Measurements from ENCODE around the gene E2F1. TPM values are rescaled to one million over a fixed set of nuclear protein-coding genes. Genes with fewer than 3 reads are reported as not detected.
A peak's percentile ranks its signal among the peaks of the same experiment; 100 is the strongest.

Gene E2F1
- total and polyA plus RNA-seq, 3 experiments from 2014 or later: 0.52 to 72.3 (median 68.8) TPM

DNA sequence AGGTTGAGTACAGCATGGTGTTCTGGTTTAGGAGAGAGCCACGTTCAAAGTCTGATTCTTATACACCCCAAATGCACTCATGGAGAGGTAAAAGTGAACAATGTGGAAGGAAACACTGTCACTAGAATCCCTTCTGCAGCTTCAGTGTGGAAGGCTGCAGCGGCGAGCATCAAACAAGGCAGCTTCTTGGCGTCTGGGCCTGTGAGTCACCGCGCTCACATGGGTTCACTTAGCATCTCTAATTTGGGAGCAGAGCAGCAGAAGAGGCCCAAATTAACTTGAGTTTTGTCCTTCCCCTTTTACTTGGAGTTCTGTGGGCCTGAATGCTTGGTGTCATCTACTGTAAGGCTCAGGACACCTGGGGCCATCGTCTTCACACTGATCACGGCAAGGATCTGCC, 10.9 kb upstream of the E2F1 start:
- peak overlapping the region in 1 of 8 donors; percentile 52 for H3K27ac Mint-ChIP-seq
- Histone ChIP-seq H3K27ac (ENCODE audit: low read depth, low read length) (no peak overlapping the region), H3K4me1 (ENCODE audit: insufficient read depth, low read length) (no peaks in the 10 kb centered on the region), H3K9me3 (ENCODE audit: low read length) (no peaks in the 10 kb centered on the region), H3K27me3 (ENCODE audit: insufficient read depth, low read length, poor library complexity, severe bottlenecking) (no peaks in the 10 kb centered on the region), H3K4me3 (ENCODE audit: low read length) (no peak overlapping the region), H3K36me3 (ENCODE audit: insufficient read depth, low read length) (no peaks in the 10 kb centered on the region)
- no peaks in the 10 kb centered on the region for H3K4me1 Mint-ChIP-seq
- ChIA-PET POLR2A (no interaction called here), CTCF (interaction anchor here (1.4 kb wide), 1 partner anchor 17 kb away, joined by 3 read pairs; no protein-coding TSS in a partner anchor)
- no peak for DNase-seq
- H3K36me3 Mint-ChIP-seq: no peaks in the 10 kb centered on the region
- H3K27me3 Mint-ChIP-seq: peaks cover 0 to 1% of the 10 kb centered on the region in 2 donors
- H3K9me3 Mint-ChIP-seq: peaks cover 0 to 2% (median 0%) of the 10 kb centered on the region in 5 donors
- no peak overlapping the region for H3K4me3 Mint-ChIP-seq

DNA sequence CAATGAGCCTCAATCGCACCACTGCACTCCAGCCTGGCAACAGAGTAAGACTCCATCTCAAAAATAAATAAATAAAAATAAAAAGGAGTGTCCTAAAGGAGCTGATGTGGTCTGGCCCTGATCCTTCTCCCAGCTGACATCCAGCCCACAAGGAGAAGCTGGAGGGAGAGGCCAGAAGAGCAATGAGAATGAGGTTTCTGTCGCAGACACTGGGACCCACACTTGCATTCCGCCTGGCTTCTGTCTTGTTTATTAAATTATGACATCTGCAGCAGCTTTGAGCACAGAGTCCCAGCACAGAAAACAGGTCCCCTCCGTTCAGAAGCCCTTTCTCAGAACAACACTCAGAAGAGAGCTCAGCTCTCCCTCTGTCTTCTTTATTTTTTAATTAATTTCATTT, 10.3 kb upstream of the E2F1 start:
- H3K4me3 Mint-ChIP-seq: no peak overlapping the region
- CTCF ChIA-PET: interaction anchor here (1.4 kb wide), 1 partner anchor 17 kb away, joined by 3 read pairs; no protein-coding TSS in a partner anchor
- no peak for DNase-seq

GRCh38 chr20:33694639-33695012, 8.4 kb upstream of the E2F1 start:
- Histone ChIP-seq H3K27me3 (ENCODE audit: insufficient read depth, low read length, poor library complexity, severe bottlenecking) (no peaks in the 10 kb centered on the region), H3K9me3 (ENCODE audit: low read length) (no peaks in the 10 kb centered on the region), H3K4me1 (ENCODE audit: insufficient read depth, low read length) (peaks cover 13% of the 10 kb centered on the region), H3K4me3 (ENCODE audit: low read length) (no peak overlapping the region), H3K36me3 (ENCODE audit: insufficient read depth, low read length) (no peaks in the 10 kb centered on the region), H3K27ac (ENCODE audit: low read depth, low read length) (no peak overlapping the region)
- Mint-ChIP-seq H3K4me1 (peaks cover 7 to 8% (median 8%) of the 10 kb centered on the region in 3 donors), H3K27ac (no peak overlapping the region), H3K9me3 (peaks cover 0 to 2% (median 0%) of the 10 kb centered on the region in 5 donors), H3K27me3 (no peaks in the 10 kb centered on the region), H3K4me3 (no peak overlapping the region), H3K36me3 (no peaks in the 10 kb centered on the region)
- no peak for DNase-seq
- POLR2A ChIA-PET: no interaction called here
- CTCF ChIA-PET: interaction anchor here (1.5 kb wide), 1 partner anchor 27 kb away, joined by 5 read pairs; the partner anchor contains the start of gene ACTL10

More for the DNA sequence above, 10.3 kb upstream of the E2F1 start:
- Mint-ChIP-seq H3K27ac (no peak overlapping the region), H3K4me1 (no peaks in the 10 kb centered on the region), H3K36me3 (no peaks in the 10 kb centered on the region), H3K27me3 (peaks cover 0 to 1% of the 10 kb centered on the region in 2 donors), H3K9me3 (peaks cover 0 to 2% (median 0%) of the 10 kb centered on the region in 5 donors)
- Histone ChIP-seq H3K4me1 (ENCODE audit: insufficient read depth, low read length) (no peaks in the 10 kb centered on the region), H3K27ac (ENCODE audit: low read depth, low read length) (no peak overlapping the region), H3K27me3 (ENCODE audit: insufficient read depth, low read length, poor library complexity, severe bottlenecking) (no peaks in the 10 kb centered on the region), H3K9me3 (ENCODE audit: low read length) (no peaks in the 10 kb centered on the region), H3K36me3 (ENCODE audit: insufficient read depth, low read length) (no peaks in the 10 kb centered on the region), H3K4me3 (ENCODE audit: low read length) (no peak overlapping the region)
- POLR2A ChIA-PET: no interaction called here

GRCh38 chr20:33693741-33694638, 7.8 kb upstream of the E2F1 start:
- POLR2A ChIA-PET: no interaction called here
- Mint-ChIP-seq H3K27ac (no peak overlapping the region), H3K4me3 (no peak overlapping the region), H3K36me3 (no peaks in the 10 kb centered on the region), H3K27me3 (no peaks in the 10 kb centered on the region), H3K4me1 (peaks cover 13 to 14% (median 14%) of the 10 kb centered on the region in 3 donors), H3K9me3 (peaks cover 0 to 2% (median 0%) of the 10 kb centered on the region in 5 donors)
- CTCF ChIA-PET: interaction anchor here (1.5 kb wide), 1 partner anchor 26 kb away, joined by 5 read pairs; the partner anchor contains the start of gene ACTL10
- Histone ChIP-seq H3K27ac (ENCODE audit: low read depth, low read length) (no peak overlapping the region), H3K36me3 (ENCODE audit: insufficient read depth, low read length) (no peaks in the 10 kb centered on the region), H3K4me3 (ENCODE audit: low read length) (no peak overlapping the region), H3K9me3 (ENCODE audit: low read length) (no peaks in the 10 kb centered on the region), H3K4me1 (ENCODE audit: insufficient read depth, low read length) (peaks cover 19% of the 10 kb centered on the region), H3K27me3 (ENCODE audit: insufficient read depth, low read length, poor library complexity, severe bottlenecking) (no peaks in the 10 kb centered on the region)
- no peak for DNase-seq

DNA sequence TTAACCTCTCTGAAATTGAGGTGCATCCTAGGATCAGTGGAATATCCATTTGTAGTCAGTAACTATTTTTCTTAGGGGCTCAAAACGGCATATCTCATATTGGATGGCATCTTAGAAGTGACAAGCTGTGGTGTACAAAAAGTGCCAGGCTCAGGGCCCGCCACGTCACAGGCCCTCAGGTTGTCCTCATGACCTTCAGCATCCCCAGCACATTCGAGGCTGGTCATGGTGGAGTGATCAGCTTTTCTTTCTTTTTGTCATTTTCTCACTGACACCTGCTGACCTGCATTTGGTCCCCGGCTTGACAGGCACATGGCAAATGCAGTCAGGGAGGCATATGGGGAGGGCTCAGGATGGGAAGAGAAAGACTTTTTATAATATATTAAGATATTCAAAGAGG, 7.1 kb upstream of the E2F1 start:
- H3K36me3 ChIP-seq (ENCODE audit: insufficient read depth, low read length): no peaks in the 10 kb centered on the region
- H3K9me3 ChIP-seq (ENCODE audit: low read length): no peaks in the 10 kb centered on the region
- Mint-ChIP-seq H3K9me3 (peaks cover 0 to under 1% (median 0%) of the 10 kb centered on the region in 5 donors), H3K27ac (no peak overlapping the region), H3K27me3 (no peaks in the 10 kb centered on the region), H3K36me3 (no peaks in the 10 kb centered on the region), H3K4me1 (peaks cover 20 to 21% (median 21%) of the 10 kb centered on the region in 3 donors), H3K4me3 (no peak overlapping the region)
- no peaks in the 10 kb centered on the region for H3K27me3 ChIP-seq (ENCODE audit: insufficient read depth, low read length, poor library complexity, severe bottlenecking)
- DNase-seq: no peak
- no peak overlapping the region for H3K27ac ChIP-seq (ENCODE audit: low read depth, low read length)
- H3K4me3 ChIP-seq (ENCODE audit: low read length): no peak overlapping the region
- H3K4me1 ChIP-seq (ENCODE audit: insufficient read depth, low read length): peaks cover 22% of the 10 kb centered on the region
- POLR2A ChIA-PET: no interaction called here
- CTCF ChIA-PET: no interaction called here

- H3K4me1 ChIP-seq (ENCODE audit: insufficient read depth, low read length): peaks cover 33% of the 10 kb centered on the region
- peak; percentile 23 to 76 (median 55) for DNase-seq
- peak overlapping the region; percentile 29 for H3K27ac ChIP-seq (ENCODE audit: low read depth, low read length)
- H3K4me3 ChIP-seq (ENCODE audit: low read length): peak overlapping the region; percentile 18
- ChIA-PET POLR2A (interaction anchor here (0.7 to 1.4 kb wide), 5 partner anchors 10 to 33 kb away, joined by 5 to 8 read pairs (median 6); partner anchors contain the start of gene PXMP4), CTCF (interaction anchor here (2.0 to 4.5 kb wide), 2 partner anchors 22 to 42 kb away, joined by 5 to 26 read pairs; partner anchors contain the start of genes ACTL10 and ZNF341)
- H3K36me3 ChIP-seq (ENCODE audit: insufficient read depth, low read length): no peaks in the 10 kb centered on the region
- Mint-ChIP-seq H3K27ac (peak overlapping the region; percentile 76 to 92 (median 87)), H3K27me3 (no peaks in the 10 kb centered on the region), H3K4me1 (peaks cover 30 to 37% (median 35%) of the 10 kb centered on the region in 3 donors), H3K9me3 (no peaks in the 10 kb centered on the region), H3K36me3 (no peaks in the 10 kb centered on the region), H3K4me3 (peak overlapping the region; percentile 24 to 87 (median 71))
- no peaks in the 10 kb centered on the region for H3K27me3 ChIP-seq (ENCODE audit: insufficient read depth, low read length, poor library complexity, severe bottlenecking)
- no peaks in the 10 kb centered on the region for H3K9me3 ChIP-seq (ENCODE audit: low read length)
Observed at GRCh38 chr20:33689973-33690372, 3.8 kb upstream of the E2F1 start.

GRCh38 chr20:33689493-33689892, 3.3 kb upstream of the E2F1 start:
- peak overlapping the region; percentile 29 for H3K27ac ChIP-seq (ENCODE audit: low read depth, low read length)
- no peak for DNase-seq

More at GRCh38 chr20:33689493-33689892, 3.3 kb upstream of the E2F1 start:
- ChIA-PET POLR2A (interaction anchor here (0.9 to 1.4 kb wide), 4 partner anchors 10 to 34 kb away, joined by 5 to 8 read pairs (median 7); partner anchors contain the start of gene PXMP4), CTCF (interaction anchor here (2.0 to 4.5 kb wide), 2 partner anchors 22 to 43 kb away, joined by 5 to 26 read pairs; partner anchors contain the start of genes ACTL10 and ZNF341)
- no peaks in the 10 kb centered on the region for H3K36me3 ChIP-seq (ENCODE audit: insufficient read depth, low read length)
- no peaks in the 10 kb centered on the region for H3K36me3 Mint-ChIP-seq
- H3K27ac Mint-ChIP-seq: peak overlapping the region; percentile 76 to 92 (median 87)
- H3K9me3 Mint-ChIP-seq: no peaks in the 10 kb centered on the region
- H3K9me3 ChIP-seq (ENCODE audit: low read length): no peaks in the 10 kb centered on the region
- peak overlapping the region in 3 of 7 donors; percentile 24 to 83 (median 70) for H3K4me3 Mint-ChIP-seq
- no peaks in the 10 kb centered on the region for H3K27me3 ChIP-seq (ENCODE audit: insufficient read depth, low read length, poor library complexity, severe bottlenecking)
- no peak overlapping the region for H3K4me3 ChIP-seq (ENCODE audit: low read length)
- peaks cover 37% of the 10 kb centered on the region for H3K4me1 ChIP-seq (ENCODE audit: insufficient read depth, low read length)
- peaks cover 33 to 40% (median 37%) of the 10 kb centered on the region in 3 donors for H3K4me1 Mint-ChIP-seq
- no peaks in the 10 kb centered on the region for H3K27me3 Mint-ChIP-seq
